Measurements from ENCODE around the gene KIF17. TPM values are rescaled to one million over a fixed set of nuclear protein-coding genes. Genes with fewer than 3 reads are reported as not detected.

KIF17 gene
- total RNA-seq, 1 donor from 2014 or later: 3.3 TPM

DNA sequence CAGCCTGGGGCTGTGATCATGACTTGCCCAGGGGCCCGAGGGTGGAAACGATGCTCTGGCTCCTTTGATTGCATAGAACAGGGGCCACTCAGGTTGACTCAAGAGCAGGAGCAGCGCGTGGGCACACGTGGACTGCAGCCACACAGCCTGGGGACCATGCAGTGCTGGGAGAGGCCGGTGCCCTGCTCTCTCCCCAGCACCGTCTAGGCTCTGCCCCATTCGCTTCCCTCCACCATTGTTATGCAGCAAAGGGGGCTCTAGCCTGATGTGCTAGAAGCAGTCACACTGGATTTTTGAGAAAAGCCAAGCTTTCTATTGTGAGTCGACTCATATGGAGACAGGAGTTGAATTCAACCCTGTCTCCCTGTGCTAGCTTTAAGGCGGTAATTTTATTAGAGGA is 75.8 kb downstream of the KIF17 start:
- no peak overlapping the region for H3K4me3 ChIP-seq (ENCODE audit: low read depth, low read length)
- TF ChIP-seq, protein P1, sequence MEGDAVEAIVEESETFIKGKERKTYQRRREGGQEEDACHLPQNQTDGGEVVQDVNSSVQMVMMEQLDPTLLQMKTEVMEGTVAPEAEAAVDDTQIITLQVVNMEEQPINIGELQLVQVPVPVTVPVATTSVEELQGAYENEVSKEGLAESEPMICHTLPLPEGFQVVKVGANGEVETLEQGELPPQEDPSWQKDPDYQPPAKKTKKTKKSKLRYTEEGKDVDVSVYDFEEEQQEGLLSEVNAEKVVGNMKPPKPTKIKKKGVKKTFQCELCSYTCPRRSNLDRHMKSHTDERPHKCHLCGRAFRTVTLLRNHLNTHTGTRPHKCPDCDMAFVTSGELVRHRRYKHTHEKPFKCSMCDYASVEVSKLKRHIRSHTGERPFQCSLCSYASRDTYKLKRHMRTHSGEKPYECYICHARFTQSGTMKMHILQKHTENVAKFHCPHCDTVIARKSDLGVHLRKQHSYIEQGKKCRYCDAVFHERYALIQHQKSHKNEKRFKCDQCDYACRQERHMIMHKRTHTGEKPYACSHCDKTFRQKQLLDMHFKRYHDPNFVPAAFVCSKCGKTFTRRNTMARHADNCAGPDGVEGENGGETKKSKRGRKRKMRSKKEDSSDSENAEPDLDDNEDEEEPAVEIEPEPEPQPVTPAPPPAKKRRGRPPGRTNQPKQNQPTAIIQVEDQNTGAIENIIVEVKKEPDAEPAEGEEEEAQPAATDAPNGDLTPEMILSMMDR (conservative IDR thresholded peaks at IDR 0.05; ENCODE audit: low read depth, low read length): no peak
- no peak for DNase-seq (ENCODE audit: low read depth)

DNA sequence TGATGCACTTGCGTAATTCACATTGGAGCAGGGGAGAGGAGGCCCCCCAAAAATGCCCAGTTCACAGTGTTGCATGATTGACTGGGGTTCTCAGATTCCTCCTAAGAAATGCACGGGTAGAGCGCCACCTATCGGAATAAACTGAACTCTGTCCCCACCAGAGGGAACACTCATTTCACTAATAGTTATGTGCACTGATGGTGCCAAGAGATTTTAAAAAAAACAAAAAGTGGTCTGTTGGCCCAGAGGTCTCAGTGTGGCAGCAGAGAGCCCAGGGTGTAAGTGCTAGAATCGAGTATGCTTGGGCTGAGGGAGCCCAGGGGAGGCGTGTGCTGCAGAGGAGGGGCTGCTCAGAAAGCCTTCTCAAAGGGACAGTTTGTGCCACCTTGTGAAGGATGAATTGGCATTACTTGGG is 77.6 kb downstream of the KIF17 start:
- TF ChIP-seq, protein P1 (conservative IDR thresholded peaks at IDR 0.05; ENCODE audit: low read depth, low read length): peak; percentile 85
- no peak overlapping the region for H3K4me3 ChIP-seq (ENCODE audit: low read depth, low read length)
- no peak for DNase-seq (ENCODE audit: low read depth)

DNA sequence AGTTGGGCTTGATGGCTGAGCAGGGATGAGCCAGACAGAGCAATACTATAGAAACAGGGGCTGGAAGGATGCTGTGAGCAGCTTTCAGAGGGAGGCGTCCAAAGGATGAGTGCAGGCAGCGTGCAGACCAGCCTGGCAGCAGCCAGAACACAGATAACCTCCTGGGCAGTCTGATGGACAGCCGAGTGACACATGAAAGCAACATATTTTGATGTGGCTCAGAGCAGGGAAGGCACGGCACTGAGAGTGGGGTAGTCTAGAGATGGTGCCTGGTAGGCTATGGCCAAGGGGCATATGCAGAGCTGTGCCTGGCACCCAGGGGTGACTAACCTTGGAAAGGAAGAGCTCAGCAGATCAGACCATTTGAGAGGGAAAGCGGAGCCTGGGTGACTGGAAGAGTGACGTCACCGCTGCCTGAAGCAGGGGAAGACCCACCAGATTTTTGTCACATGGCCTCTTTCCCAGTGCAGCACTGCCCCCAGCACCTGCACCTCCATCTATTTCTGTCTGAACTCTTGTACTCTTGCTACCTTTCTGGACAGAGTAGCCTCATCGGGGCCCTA is 80.9 kb downstream of the KIF17 start:
- no peak overlapping the region for H3K4me3 ChIP-seq (ENCODE audit: low read depth, low read length)
- TF ChIP-seq, protein P1 (conservative IDR thresholded peaks at IDR 0.05; ENCODE audit: low read depth, low read length): no peak
- no peak for DNase-seq (ENCODE audit: low read depth)

DNA sequence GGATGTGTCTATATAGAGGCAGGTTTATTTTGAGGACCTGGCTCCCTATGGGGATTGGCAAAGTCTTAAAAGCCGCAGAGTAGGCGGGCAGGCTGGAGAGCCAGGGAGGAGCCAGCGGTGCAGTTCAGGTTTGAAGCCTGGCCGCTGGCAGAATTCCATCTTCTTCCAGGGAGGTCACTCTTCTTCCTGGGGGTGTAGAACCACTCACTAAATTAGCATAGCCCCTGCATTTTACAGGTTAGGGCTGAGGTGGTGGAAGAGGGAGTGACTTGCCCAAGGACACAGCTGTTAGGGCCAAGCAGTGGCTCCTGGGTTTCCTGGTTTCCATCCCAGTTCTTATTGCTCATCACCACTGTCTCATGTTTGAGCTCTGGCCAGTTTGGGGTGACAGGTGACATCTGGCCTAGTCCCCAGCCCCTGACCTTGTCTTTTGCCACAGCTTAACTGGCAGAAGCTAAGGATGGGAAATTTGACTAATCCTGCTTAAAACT is 83.2 kb downstream of the KIF17 start:
- TF ChIP-seq, protein P1 (conservative IDR thresholded peaks at IDR 0.05; ENCODE audit: low read depth, low read length): no peak
- peak overlapping the region; percentile 87 for H3K4me3 ChIP-seq (ENCODE audit: low read depth, low read length)
- DNase-seq (ENCODE audit: low read depth): no peak

DNA sequence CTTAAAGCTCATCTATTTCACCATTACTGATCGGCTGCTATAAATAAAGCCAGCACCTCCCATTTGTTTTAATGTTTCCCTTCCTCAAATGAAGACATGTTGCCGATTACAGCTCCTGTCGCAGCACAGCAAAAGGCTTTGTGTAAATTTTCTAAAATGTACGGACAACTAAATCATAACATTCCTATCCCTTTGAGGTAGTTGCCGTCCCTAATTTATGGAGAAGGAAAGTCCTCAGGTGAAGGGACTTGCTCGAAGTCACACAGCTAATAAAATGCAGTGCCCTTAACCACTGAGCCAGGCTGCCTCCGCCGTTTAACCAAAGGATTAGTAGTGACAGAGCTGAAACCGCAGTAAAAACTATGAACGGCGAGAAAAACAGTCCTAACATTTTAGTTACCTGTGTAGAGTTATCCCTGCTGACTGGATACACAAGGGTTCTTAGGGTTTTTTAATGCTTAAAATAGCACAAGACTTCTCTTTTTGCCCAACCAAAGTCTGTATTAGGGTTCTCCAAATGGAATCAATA is 83.7 kb downstream of the KIF17 start:
- no peak for DNase-seq (ENCODE audit: low read depth)

DNA sequence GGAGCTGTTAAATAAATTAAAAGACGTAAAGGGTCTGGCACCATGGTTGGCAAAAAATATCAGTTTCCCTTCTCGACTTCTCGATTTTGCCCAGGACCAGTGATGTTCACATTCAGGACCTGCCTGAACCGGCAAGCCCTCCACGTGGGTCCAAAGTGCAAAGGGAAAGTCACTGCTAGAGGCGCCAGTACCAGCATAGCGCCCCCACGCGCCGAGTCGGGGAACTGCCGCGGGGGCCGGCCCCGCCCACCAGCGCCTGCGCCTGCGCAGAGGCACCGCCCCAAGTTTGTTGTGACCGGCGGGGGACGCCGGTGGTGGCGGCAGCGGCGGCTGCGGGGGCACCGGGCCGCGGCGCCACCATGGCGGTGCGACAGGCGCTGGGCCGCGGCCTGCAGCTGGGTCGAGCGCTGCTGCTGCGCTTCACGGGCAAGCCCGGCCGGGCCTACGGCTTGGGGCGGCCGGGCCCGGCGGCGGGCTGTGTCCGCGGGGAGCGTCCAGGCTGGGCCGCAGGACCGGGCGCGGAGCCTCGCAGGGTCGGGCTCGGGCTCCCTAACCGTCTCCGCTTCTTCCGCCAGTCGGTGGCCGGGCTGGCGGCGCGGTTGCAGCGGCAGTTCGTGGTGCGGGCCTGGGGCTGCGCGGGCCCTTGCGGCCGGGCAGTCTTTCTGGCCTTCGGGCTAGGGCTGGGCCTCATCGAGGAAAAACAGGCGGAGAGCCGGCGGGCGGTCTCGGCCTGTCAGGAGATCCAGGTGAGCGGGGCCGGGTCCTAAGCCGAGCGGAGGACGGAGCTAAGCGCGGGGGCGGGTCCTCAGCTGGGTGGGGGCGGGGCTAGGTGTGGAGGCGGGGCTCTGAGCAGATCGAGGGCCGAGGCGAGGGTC is 84.4 kb downstream of the KIF17 start, which contains the start of gene PINK1:
PINK1 (plus strand) TSS at position 269 of the 875 bp plus-strand sequence; CDS start at position 360, 91 bp downstream.
- DNase-seq (ENCODE audit: low read depth): no peak
- TF ChIP-seq, protein P1 (conservative IDR thresholded peaks at IDR 0.05; ENCODE audit: low read depth, low read length): peak; percentile 91
- peak within 1 kb of the TSS; percentile 87 for H3K4me3 ChIP-seq (ENCODE audit: low read depth, low read length)

More for the DNA sequence above, 83.7 kb downstream of the KIF17 start:
- H3K4me3 ChIP-seq (ENCODE audit: low read depth, low read length): peak overlapping the region; percentile 87
- TF ChIP-seq, protein P1 (conservative IDR thresholded peaks at IDR 0.05; ENCODE audit: low read depth, low read length): no peak
